Body of pancreas (tissue), 4 donors: ENCODE results near the gene ZFYVE9.

Source experiments
- CTCF ChIP-seq, 7 experiments: fragments of 450-650 bp in 4 of 7; fragments of 200-600 bp in 3 of 7; sonication (generic) in 3 of 7; IDR thresholded peaks; one replicate each; pipeline ENCODE4 v1.5.1; 2016 to 2019; ENCODE audit warnings: antibody characterized with exemption in 7 of 7
- POLR2A ChIP-seq, 3 donors: fragments of 450-650 bp; IDR thresholded peaks; one replicate each; pipeline ENCODE4 v1.6.1; 2016; ENCODE audit warnings: antibody characterized with exemption in 3 of 3, mild to moderate bottlenecking in 2 of 3

DNA sequence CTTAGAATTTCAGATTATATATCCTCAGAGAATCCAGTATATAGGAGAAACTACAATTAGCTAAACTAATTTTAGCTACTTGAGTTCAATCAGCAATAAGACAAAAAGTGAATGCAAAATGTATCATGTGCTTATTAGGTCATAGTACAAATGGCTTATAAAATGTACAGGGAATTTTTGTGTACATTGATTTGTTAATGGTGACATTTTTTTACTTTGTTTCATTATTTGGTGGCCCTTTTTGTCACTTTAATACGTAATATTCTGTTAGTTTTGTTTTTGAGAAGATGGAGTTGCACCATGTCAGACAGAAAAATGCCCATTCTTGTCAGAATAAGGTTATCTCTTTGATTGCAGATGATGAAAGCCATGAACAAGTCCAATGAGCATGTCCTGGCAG lies 190.5 kb downstream of the ZFYVE9 start:
- TF ChIP-seq CTCF (IDR thresholded peaks at IDR 0.05) (no peak), POLR2A (IDR thresholded peaks at IDR 0.05) (no peak)
